H1 (cell line): ENCODE results near the gene MB. TPM values are rescaled to one million over a fixed set of nuclear protein-coding genes. Genes with fewer than 3 reads are reported as not detected.

Experiments used
- CTCF ChIA-PET: fragments of 300-600 bp; sonication (Branson Sonifier 250); formaldehyde crosslinking; loops from one replicate; lab custom pipeline; 2021; ENCODE audit not compliant: partially characterized antibody; lab: Charles Lee
- POLR2A ChIA-PET: fragments of 300-600 bp; sonication (Branson Sonifier 250); formaldehyde crosslinking; loops from one replicate; lab custom pipeline; 2021; ENCODE audit warnings: inconsistent platforms; ENCODE audit not compliant: partially characterized antibody; lab: Charles Lee
- DNase-seq, 2 experiments: peaks; one replicate each; pipeline versions ENCODE4 v3.0.0 to v3.0.0-alpha.2; 2010 to 2022; ENCODE audit warnings: low spot score in 2 of 2, low read depth in 1 of 2, mixed read lengths in 1 of 2
- FAIRE-seq: peaks from 2 replicates; lab custom pipeline; 2011; peaks lifted over from hg19 to GRCh38; lab: Jason Lieb, UNC
- H2AFZ ChIP-seq: 2 replicates; pipeline ENCODE4 v1.8.1; 2012; ENCODE audit warnings: low read length, inconsistent platforms
- H2AK5ac ChIP-seq: 2 replicates; pipeline ENCODE4 v1.6.1; 2013; ENCODE audit warnings: low read depth, low read length
- H2BK120ac ChIP-seq: replicated peaks from 2 replicates; pipeline ENCODE3; 2013; ENCODE audit warnings: low read depth, low read length, inconsistent platforms
- H2BK12ac ChIP-seq: 2 replicates; pipeline ENCODE4 v1.6.1; 2013; ENCODE audit warnings: low read depth, low read length
- H2BK15ac ChIP-seq: 2 replicates; pipeline ENCODE4 v1.6.1; 2013; ENCODE audit warnings: low read length
- H2BK20ac ChIP-seq: 2 replicates; pipeline ENCODE4 v1.6.1; 2013; ENCODE audit warnings: low read length
- H2BK5ac ChIP-seq: 2 replicates; pipeline ENCODE4 v1.6.1; 2013; ENCODE audit warnings: low read depth, low read length
- H3K14ac ChIP-seq: 2 replicates; pipeline ENCODE4 v1.6.1; 2013; ENCODE audit warnings: inconsistent platforms; ENCODE audit not compliant: insufficient read length
- H3K18ac ChIP-seq: 2 replicates; pipeline ENCODE4 v1.6.1; 2013; ENCODE audit warnings: low read length; ENCODE audit errors: extremely low read depth
- H3K23ac ChIP-seq: 2 replicates; pipeline ENCODE4 v1.6.1; 2013; ENCODE audit warnings: inconsistent platforms; ENCODE audit not compliant: insufficient read length
- H3K23me2 ChIP-seq: 2 replicates; pipeline ENCODE4 v1.6.1; 2013; ENCODE audit warnings: low read depth, low read length
- H3K27ac ChIP-seq: 2 replicates; pipeline ENCODE4 v1.6.1; 2011; ENCODE audit warnings: low read depth, low read length, inconsistent platforms
- H3K27me3 ChIP-seq, 4 experiments: replicated peaks in 1 of 4; 1 replicate in 1 of 4; 2 replicates in 3 of 4; pipeline versions ENCODE4 v1.6.1 to v1.8.1; 2011 to 2013; ENCODE audit warnings: low read length in 3 of 4, mild to moderate bottlenecking in 3 of 4, inconsistent platforms in 2 of 4, mixed read lengths in 2 of 4, moderate library complexity in 1 of 4; ENCODE audit not compliant: control insufficient read depth in 3 of 4, insufficient read depth in 3 of 4; ENCODE audit errors: extremely low read depth in 1 of 4
- H3K36me3 ChIP-seq, 4 experiments: 2 replicates each; pipeline versions ENCODE4 v1.6.1 to v1.8.1; 2011 to 2013; ENCODE audit warnings: mild to moderate bottlenecking in 4 of 4, low read length in 3 of 4, moderate library complexity in 2 of 4, control low read depth in 1 of 4, inconsistent platforms in 1 of 4; ENCODE audit not compliant: insufficient read depth in 4 of 4, control insufficient read depth in 2 of 4
- H3K4ac ChIP-seq: replicated peaks from 2 replicates; pipeline ENCODE3; 2013; ENCODE audit warnings: low read length, low read depth, mixed read lengths, inconsistent platforms; ENCODE audit not compliant: insufficient read length
- H3K4me1 ChIP-seq, 4 experiments: replicated peaks in 1 of 4; 1 replicate in 1 of 4; 2 replicates in 3 of 4; pipeline versions ENCODE4 v1.6.1 to v1.8.1; 2011 to 2013; ENCODE audit warnings: low read length in 3 of 4, inconsistent platforms in 2 of 4, mixed read lengths in 1 of 4; ENCODE audit not compliant: insufficient read depth in 4 of 4, control insufficient read depth in 3 of 4
- H3K4me2 ChIP-seq, 2 experiments: 2 replicates each; pipeline versions ENCODE4 v1.6.1 to v1.8.1; 2011 to 2013; ENCODE audit warnings: low read depth in 2 of 2, low read length in 2 of 2, control low read depth in 1 of 2, inconsistent platforms in 1 of 2, mild to moderate bottlenecking in 1 of 2; ENCODE audit not compliant: insufficient read depth in 1 of 2
- H3K4me3 ChIP-seq, 4 experiments: fragments of 200-600, 300-600 bp in 1 of 4; sonication (generic), shearing (Covaris generic), sonication (Bioruptor Twin) in 1 of 4; 2 replicates each; pipeline versions ENCODE4 v1.5.1 to v1.8.1; 2011 to 2016; ENCODE audit warnings: low read length in 4 of 4, low read depth in 3 of 4, control low read depth in 2 of 4, inconsistent platforms in 2 of 4, mild to moderate bottlenecking in 2 of 4, mixed read lengths in 1 of 4, moderate library complexity in 1 of 4; ENCODE audit not compliant: insufficient read depth in 2 of 4; ENCODE audit errors: extremely low read depth in 1 of 4
- H3K56ac ChIP-seq: replicated peaks from 2 replicates; pipeline ENCODE3; 2013; ENCODE audit warnings: low read depth, mild to moderate bottlenecking, mixed read lengths, low read length, inconsistent platforms; ENCODE audit not compliant: insufficient read length
- H3K79me1 ChIP-seq: 2 replicates; pipeline ENCODE4 v1.6.1; 2013; ENCODE audit warnings: low read depth, low read length, control low read depth
- H3K79me2 ChIP-seq, 2 experiments: 2 replicates each; pipeline versions ENCODE4 v1.6.1 to v1.8.1; 2012 to 2013; ENCODE audit warnings: low read length in 2 of 2, mild to moderate bottlenecking in 2 of 2, inconsistent platforms in 1 of 2; ENCODE audit not compliant: insufficient read depth in 2 of 2, control insufficient read depth in 1 of 2
- H3K9ac ChIP-seq, 4 experiments: replicated peaks in 1 of 4; 1 replicate in 1 of 4; 2 replicates in 3 of 4; pipeline versions ENCODE4 v1.6.1 to v1.8.1; 2011 to 2013; ENCODE audit warnings: low read depth in 3 of 4, low read length in 3 of 4, control low read depth in 2 of 4, mild to moderate bottlenecking in 2 of 4, moderate library complexity in 2 of 4, inconsistent platforms in 1 of 4; ENCODE audit errors: extremely low read depth in 1 of 4
- H3K9me3 ChIP-seq, 2 experiments: 2 replicates each; pipeline versions ENCODE4 v1.6.1 to v1.8.1; 2012 to 2013; ENCODE audit warnings: mild to moderate bottlenecking in 2 of 2, moderate library complexity in 2 of 2, control low read depth in 1 of 2, inconsistent platforms in 1 of 2, low read depth in 1 of 2, low read length in 1 of 2, mixed read lengths in 1 of 2; ENCODE audit not compliant: insufficient read depth in 2 of 2
- H4K20me1 ChIP-seq, 2 experiments: replicated peaks in 1 of 2; 2 replicates each; pipeline versions ENCODE3 to v1.8.1; 2011 to 2013; ENCODE audit warnings: inconsistent platforms in 2 of 2, low read length in 2 of 2, mild to moderate bottlenecking in 1 of 2; ENCODE audit not compliant: insufficient read depth in 2 of 2, control insufficient read depth in 1 of 2
- H4K5ac ChIP-seq: 2 replicates; pipeline ENCODE4 v1.6.1; 2013; ENCODE audit warnings: low read length, low read depth, mixed read lengths, inconsistent platforms; ENCODE audit not compliant: insufficient read length
- H4K8ac ChIP-seq: 2 replicates; pipeline ENCODE4 v1.8.0; 2013; ENCODE audit warnings: mild to moderate bottlenecking, moderate library complexity, low read length, inconsistent platforms; ENCODE audit not compliant: insufficient read depth; ENCODE audit errors: extremely low read depth
- H4K91ac ChIP-seq: replicated peaks from 2 replicates; pipeline ENCODE3; 2013; ENCODE audit warnings: low read length, mixed read lengths, inconsistent platforms; ENCODE audit not compliant: insufficient read length
- BACH1 ChIP-seq: IDR thresholded peaks from 2 replicates; pipeline ENCODE4 v1.6.1; 2012; ENCODE audit warnings: low read length, improper control_type of control experiment
- BCL11A ChIP-seq, 2 experiments: IDR thresholded peaks; one replicate each; pipeline ENCODE4 v1.6.1; 2011; ENCODE audit warnings: low read depth in 2 of 2, low read length in 2 of 2, mild to moderate bottlenecking in 2 of 2
- CBX5 ChIP-seq: fragments of 300-800, 300-1000 bp; sonication (generic); IDR thresholded peaks from 2 replicates; pipeline ENCODE4 v1.7.1; 2016; ENCODE audit warnings: antibody characterized with exemption, low read length, low read depth
- CHD1 ChIP-seq: IDR thresholded peaks from 2 replicates; pipeline ENCODE4 v1.6.1; 2012; ENCODE audit warnings: low read depth, low read length, improper control_type of control experiment
- EZH2 ChIP-seq: fragments of 200-600 bp; sonication (generic); IDR thresholded peaks from 2 replicates; pipeline ENCODE4 v1.7.1; 2012; ENCODE audit warnings: low read depth, mild to moderate bottlenecking, moderate library complexity, low read length, inconsistent platforms; ENCODE audit not compliant: severe bottlenecking
- POU5F1 ChIP-seq: IDR thresholded peaks from 2 replicates; pipeline ENCODE4 v1.6.1; 2011; ENCODE audit warnings: low read depth, mild to moderate bottlenecking, low read length, moderate library complexity
- SUZ12 ChIP-seq: fragments of 200-600 bp; sonication (generic); IDR thresholded peaks from 2 replicates; pipeline ENCODE4 v1.6.1; 2012; ENCODE audit warnings: mild to moderate bottlenecking, inconsistent platforms, low read length, moderate library complexity, mixed read lengths
- TAF1 ChIP-seq: IDR thresholded peaks from 2 replicates; pipeline ENCODE4 v1.6.1; 2011; ENCODE audit warnings: mild to moderate bottlenecking, low read depth, low read length
- TEAD4 ChIP-seq: IDR thresholded peaks from 2 replicates; pipeline ENCODE4 v1.6.1; 2012; ENCODE audit warnings: low read depth, low read length, inconsistent platforms, mixed read lengths
- YY1 ChIP-seq: IDR thresholded peaks from 2 replicates; pipeline ENCODE4 v1.6.1; 2011; ENCODE audit warnings: low read depth, mild to moderate bottlenecking, low read length
- whole genome bisulfite sequencing, 2 experiments: shearing (Covaris generic) in 1 of 2; methylation state at CpG; one replicate each; pipeline versions ENCODE4 v1.1.6 to v1.1.7; 2013 to 2015; ENCODE audit warnings: low lambda C conversion rate in 2 of 2, mixed read lengths in 2 of 2, inconsistent platforms in 1 of 2, low coverage in 1 of 2, missing lambda C conversion rate in 1 of 2; ENCODE audit not compliant: insufficient replicate concordance in 2 of 2, insufficient coverage in 1 of 2, insufficient read length in 1 of 2; ENCODE audit errors: extremely low coverage in 1 of 2, missing lambda C conversion rate in 1 of 2; 5-methylcytosine and 5-hydroxymethylcytosine counted together
- polyA plus RNA-seq, 7 experiments: library from polyadenylated mRNA; depleted of rRNA in 3 of 7; stranded (reverse) in 5 of 7; unstranded in 2 of 7; fragments of >200 nt in 5 of 7; fragments of 200-250 nt in 2 of 7; gene quantifications; 1 replicate in 5 of 7; 2 replicates in 1 of 7; 4 replicates in 1 of 7; pipeline versions ENCODE4 v1.2.1 to v1.2.3, GENCODE V29; 2011 to 2013; ENCODE audit warnings: missing spikeins in 2 of 7, mixed read lengths in 2 of 7
- total RNA-seq: library from RNA; stranded (reverse); fragmentation: NEBNext Ultra II Directional; extraction: Animal tissue kit (Norgen Biotek cat#: 25700); gene quantifications from 2 replicates; pipeline ENCODE4 v1.2.1, GENCODE V29; 2021

Gene MB
- total and polyA plus RNA-seq, 2 of the 8 experiments (the other 6 are each of a cell fraction or from before 2014, with no cell fraction given): 1.5 TPM; not detected in 1

DNA sequence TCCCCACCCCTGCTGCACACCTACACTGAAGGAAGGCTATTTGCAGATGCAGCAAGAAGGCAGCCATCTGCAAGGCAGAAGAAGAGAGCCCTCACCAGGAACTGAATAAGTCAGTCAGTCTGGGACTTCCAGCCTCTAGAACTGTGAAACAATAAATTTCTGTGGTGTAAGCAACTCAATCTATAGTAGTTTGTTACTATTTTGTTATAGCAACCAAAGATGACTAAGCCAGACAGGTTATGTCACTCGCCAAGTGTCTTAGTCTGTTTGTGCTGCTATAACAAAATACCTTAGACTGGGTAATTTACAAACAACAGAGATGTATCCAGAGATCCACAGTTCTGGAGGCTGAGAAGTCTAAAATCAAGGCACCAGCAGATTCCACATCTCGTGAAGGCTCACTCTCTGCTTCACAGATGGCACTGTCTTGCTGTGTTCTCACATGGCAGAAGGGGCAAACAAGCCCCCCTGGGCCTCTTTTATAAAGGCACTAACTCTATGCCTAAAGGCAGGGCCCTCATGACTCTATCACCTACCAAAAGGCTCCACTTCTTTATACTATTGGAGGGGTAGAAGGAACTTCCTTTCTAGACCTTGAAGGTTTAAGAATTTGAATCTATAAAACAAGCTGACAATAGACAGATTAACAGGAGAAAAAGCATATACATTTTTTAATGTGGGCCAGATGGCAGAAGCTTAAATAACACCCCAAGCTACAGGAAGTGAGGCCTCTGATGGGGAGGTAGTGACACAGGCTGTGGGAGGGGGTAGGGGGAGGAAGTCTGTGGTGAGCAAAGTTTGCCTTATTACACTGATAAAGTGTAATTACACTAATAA, 43.4 kb upstream of the MB start:
- H2BK5ac ChIP-seq: no peak overlapping the region
- H3K4me2 ChIP-seq: no peak overlapping the region
- H3K4me3 ChIP-seq: no peak overlapping the region
- DNase-seq (no peak), FAIRE-seq (no peak)
- H3K14ac ChIP-seq: no peak overlapping the region
- no peak overlapping the region for H3K23ac ChIP-seq
- ChIA-PET POLR2A (no interaction called here), CTCF (interaction anchor here (0.6 to 2.0 kb wide), 3 partner anchors 24 to 113 kb away, joined by 3 to 6 read pairs (median 4); no protein-coding TSS in a partner anchor)
- no peak overlapping the region for H2AK5ac ChIP-seq
- H3K18ac ChIP-seq: no peak overlapping the region
- H4K20me1 ChIP-seq: no peaks in the 10 kb centered on the region
- no peak overlapping the region for H3K56ac ChIP-seq
- H2BK120ac ChIP-seq: no peak overlapping the region
- H3K4me1 ChIP-seq: peaks cover 0 to 10% (median 4%) of the 10 kb centered on the region in 4 experiments; a peak in 2 of 7 replicates
- H2BK20ac ChIP-seq: no peak overlapping the region
- H3K79me2 ChIP-seq: no peaks in the 10 kb centered on the region
- no peaks in the 10 kb centered on the region for H3K79me1 ChIP-seq
- peaks cover 0 to 4% (median 1%) of the 10 kb centered on the region in 4 experiments; a peak in 2 of 8 replicates for H3K36me3 ChIP-seq
- no peak overlapping the region for H3K4ac ChIP-seq
- no peak overlapping the region for H4K8ac ChIP-seq
- H3K9ac ChIP-seq: no peak overlapping the region
- H2AFZ ChIP-seq: no peak overlapping the region
- no peak overlapping the region for H2BK15ac ChIP-seq
- H3K9me3 ChIP-seq: peaks cover 10 to 14% of the 10 kb centered on the region in 2 experiments
- no peaks in the 10 kb centered on the region for H3K27me3 ChIP-seq
- H2BK12ac ChIP-seq: no peak overlapping the region
- H4K91ac ChIP-seq: no peak overlapping the region
- no peak overlapping the region for H4K5ac ChIP-seq
- H3K27ac ChIP-seq: no peak overlapping the region
- no peaks in the 10 kb centered on the region for H3K23me2 ChIP-seq
- 89% methylated on average over 2 of the region's 2 CpGs; no CpG with 5 or more reads in 1 of the 2 experiments for WGBS, 2 experiments
- TF ChIP-seq CHD1 (no peak), BACH1 (no peak), TEAD4 (no peak), CBX5 (no peak), BCL11A (IDR thresholded peaks at IDR 0.05; ENCODE audit: low read depth in 2 of 2, low read length in 2 of 2) (no peak), POU5F1 (no peak), EZH2 (no peak), YY1 (no peak), TAF1 (no peak), SUZ12 (no peak)
